OCI-LY1 (cell line): Measurements from ENCODE around the gene ZNF74.

Source experiments
- H2AFZ ChIP-seq: fragments of 200-600 bp; sonication (generic), shearing (Covaris generic); 2 replicates; pipeline ENCODE4 v1.6.0; 2014; ENCODE audit warnings: antibody characterized with exemption, mild to moderate bottlenecking, low read length
- H3F3A ChIP-seq: fragments of 200-600 bp; sonication (generic), shearing (Covaris generic); 2 replicates; pipeline ENCODE4 v1.6.0; 2014; ENCODE audit warnings: mild to moderate bottlenecking, antibody characterized with exemption, low read length, moderate library complexity; ENCODE audit not compliant: insufficient read depth
- H3K27ac ChIP-seq: fragments of 200-600 bp; sonication (generic); 2 replicates; pipeline ENCODE4 v1.5.1; 2014; ENCODE audit warnings: low read length, mixed run types, mild to moderate bottlenecking, low read depth; ENCODE audit not compliant: poor library complexity, severe bottlenecking
- H3K27me3 ChIP-seq: fragments of 200-600 bp; sonication (generic); 2 replicates; pipeline ENCODE4 v1.6.0; 2014; ENCODE audit warnings: antibody characterized with exemption, mild to moderate bottlenecking, low read length, moderate library complexity; ENCODE audit not compliant: insufficient read depth
- H3K36me3 ChIP-seq: fragments of 200-600 bp; sonication (generic); 2 replicates; pipeline ENCODE4 v1.6.1; 2014; ENCODE audit warnings: mild to moderate bottlenecking, antibody characterized with exemption, low read length, moderate library complexity, mixed read lengths; ENCODE audit not compliant: insufficient read depth
- H3K4me1 ChIP-seq: fragments of 200-600 bp; sonication (generic); 2 replicates; pipeline ENCODE4 v1.5.1; 2014; ENCODE audit warnings: mild to moderate bottlenecking, low read length, moderate library complexity; ENCODE audit not compliant: insufficient read depth, severe bottlenecking
- H3K4me2 ChIP-seq: fragments of 200-600 bp; sonication (generic), shearing (Covaris generic); 2 replicates; pipeline ENCODE4 v1.6.1; 2014; ENCODE audit warnings: low read length
- H3K4me3 ChIP-seq: fragments of 200-600 bp; sonication (generic); 2 replicates; pipeline ENCODE4 v1.5.1; 2014; ENCODE audit warnings: low read length, low read depth, mild to moderate bottlenecking, mixed read lengths; ENCODE audit not compliant: poor library complexity, severe bottlenecking
- H3K79me2 ChIP-seq: fragments of 200-600 bp; shearing (Covaris generic); 2 replicates; pipeline ENCODE4 v1.6.1; 2016; ENCODE audit warnings: mixed run types, low read length, mixed read lengths; ENCODE audit not compliant: insufficient read depth
- H3K9ac ChIP-seq: fragments of 200-600 bp; sonication (generic), shearing (Covaris generic); 2 replicates; pipeline ENCODE4 v1.6.1; 2014; ENCODE audit warnings: mild to moderate bottlenecking, low read length, mixed read lengths
- H3K9me2 ChIP-seq: fragments of 200-600 bp; sonication (generic), shearing (Covaris generic); 2 replicates; pipeline ENCODE4 v1.6.1; 2014; ENCODE audit warnings: low read depth, mild to moderate bottlenecking, low read length, mixed read lengths
- H3K9me3 ChIP-seq: fragments of 200-600 bp; shearing (Covaris generic); 2 replicates; pipeline ENCODE4 v1.6.1; 2014; ENCODE audit warnings: low read length, mixed read lengths
- H4K20me1 ChIP-seq: fragments of 200-600 bp; sonication (generic), shearing (Covaris generic); 2 replicates; pipeline ENCODE4 v1.6.0; 2016; ENCODE audit warnings: mild to moderate bottlenecking, low read length; ENCODE audit not compliant: insufficient read depth
- EZH2 ChIP-seq: fragments of 200-600 bp; sonication (generic), shearing (Covaris generic); IDR thresholded peaks from 2 replicates; pipeline ENCODE4 v1.8.0; 2017; ENCODE audit warnings: borderline replicate concordance, mixed run types, mild to moderate bottlenecking, antibody characterized with exemption, low read length, moderate library complexity, mixed read lengths
- TF ChIP-seq, protein P1 (sequence below): fragments of 200-600 bp; sonication (generic), shearing (Covaris generic); IDR thresholded peaks from 2 replicates; pipeline ENCODE4 v1.5.1; 2017; ENCODE audit warnings: mild to moderate bottlenecking, antibody characterized with exemption, low read length, moderate library complexity, mixed read lengths

ZNF74 gene

DNA sequence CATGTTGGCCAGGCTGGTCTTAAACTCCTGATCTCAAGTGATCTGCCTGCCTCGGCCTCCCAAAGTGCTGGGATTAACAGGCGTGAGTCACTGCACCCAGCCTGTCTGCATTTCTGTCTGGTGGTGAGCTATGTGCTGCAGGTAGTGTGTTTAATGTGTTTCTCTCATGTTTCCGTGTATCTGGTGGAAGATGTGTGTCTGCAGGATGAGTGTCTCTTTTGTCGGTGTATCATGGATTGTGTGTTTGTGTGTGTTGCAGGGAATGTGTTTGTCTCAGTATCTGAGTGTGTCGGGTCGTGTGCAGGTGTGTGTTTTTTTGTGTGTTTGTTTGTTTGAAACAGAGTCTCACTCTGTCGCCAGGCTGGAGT lies 27.5 kb downstream of the ZNF74 start:
- no peaks in the 10 kb centered on the region for H3K79me2 ChIP-seq
- no peaks in the 10 kb centered on the region for H3K4me1 ChIP-seq
- no peak overlapping the region for H2AFZ ChIP-seq

DNA sequence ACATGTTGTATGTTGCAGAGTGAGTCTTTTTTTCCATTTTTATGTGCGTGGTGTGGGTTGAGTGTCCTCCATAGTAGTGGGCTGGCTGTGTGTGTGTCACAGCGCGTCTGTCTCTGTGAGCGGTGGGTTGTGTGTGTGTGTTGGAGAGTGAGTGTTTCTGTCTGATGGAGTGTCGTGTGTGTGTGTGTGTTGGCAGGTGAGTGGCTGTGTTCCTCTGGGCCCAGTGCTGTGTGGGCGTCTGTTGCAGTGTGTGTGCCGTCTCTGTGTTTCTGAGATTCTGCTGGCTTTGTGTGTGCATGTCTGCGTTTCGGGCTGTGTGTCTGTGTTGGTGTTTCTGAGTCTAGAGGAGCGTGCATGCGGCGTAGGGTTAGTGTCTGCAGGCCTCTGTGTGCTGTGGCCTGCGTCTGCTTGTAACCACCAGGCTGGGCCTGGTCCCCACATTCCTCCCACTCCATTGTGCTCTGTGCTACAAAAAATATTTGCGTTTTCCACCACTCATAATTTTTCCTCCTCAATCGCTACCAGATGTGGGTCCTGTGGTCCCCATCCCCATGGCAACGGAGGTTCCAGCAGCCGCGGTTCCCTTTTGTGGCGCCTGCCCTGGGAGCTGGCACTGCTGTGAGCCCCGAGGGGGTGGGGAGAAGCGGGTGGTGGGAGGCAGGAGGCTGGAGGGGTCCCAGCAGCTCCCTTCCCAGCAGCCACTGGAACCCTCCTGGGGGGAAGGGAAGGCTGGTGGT lies 28.5 kb downstream of the ZNF74 start:
- no peaks in the 10 kb centered on the region for H3F3A ChIP-seq
- peaks cover 9% of the 10 kb centered on the region; the same call in 1 of the 2 replicates for H3K27me3 ChIP-seq
- no peaks in the 10 kb centered on the region for H3K79me2 ChIP-seq
- H3K9ac ChIP-seq: no peak overlapping the region
- H3K36me3 ChIP-seq: no peaks in the 10 kb centered on the region
- no peak overlapping the region for H3K4me2 ChIP-seq
- no peaks in the 10 kb centered on the region for H3K9me2 ChIP-seq
- H3K27ac ChIP-seq: no peak overlapping the region
- no peak overlapping the region for H3K4me3 ChIP-seq
- no peaks in the 10 kb centered on the region for H4K20me1 ChIP-seq
- TF ChIP-seq, protein P1, sequence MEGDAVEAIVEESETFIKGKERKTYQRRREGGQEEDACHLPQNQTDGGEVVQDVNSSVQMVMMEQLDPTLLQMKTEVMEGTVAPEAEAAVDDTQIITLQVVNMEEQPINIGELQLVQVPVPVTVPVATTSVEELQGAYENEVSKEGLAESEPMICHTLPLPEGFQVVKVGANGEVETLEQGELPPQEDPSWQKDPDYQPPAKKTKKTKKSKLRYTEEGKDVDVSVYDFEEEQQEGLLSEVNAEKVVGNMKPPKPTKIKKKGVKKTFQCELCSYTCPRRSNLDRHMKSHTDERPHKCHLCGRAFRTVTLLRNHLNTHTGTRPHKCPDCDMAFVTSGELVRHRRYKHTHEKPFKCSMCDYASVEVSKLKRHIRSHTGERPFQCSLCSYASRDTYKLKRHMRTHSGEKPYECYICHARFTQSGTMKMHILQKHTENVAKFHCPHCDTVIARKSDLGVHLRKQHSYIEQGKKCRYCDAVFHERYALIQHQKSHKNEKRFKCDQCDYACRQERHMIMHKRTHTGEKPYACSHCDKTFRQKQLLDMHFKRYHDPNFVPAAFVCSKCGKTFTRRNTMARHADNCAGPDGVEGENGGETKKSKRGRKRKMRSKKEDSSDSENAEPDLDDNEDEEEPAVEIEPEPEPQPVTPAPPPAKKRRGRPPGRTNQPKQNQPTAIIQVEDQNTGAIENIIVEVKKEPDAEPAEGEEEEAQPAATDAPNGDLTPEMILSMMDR: no peak
- no peak for TF ChIP-seq EZH2
- no peak overlapping the region for H2AFZ ChIP-seq
- no peaks in the 10 kb centered on the region for H3K9me3 ChIP-seq
- H3K4me1 ChIP-seq: no peaks in the 10 kb centered on the region

More for the DNA sequence above, 27.5 kb downstream of the ZNF74 start:
- TF ChIP-seq, protein P1: no peak
- no peak for TF ChIP-seq EZH2
- no peak overlapping the region for H3K4me3 ChIP-seq
- H3K27me3 ChIP-seq: peaks cover 9% of the 10 kb centered on the region; the same call in 1 of the 2 replicates
- H3K36me3 ChIP-seq: no peaks in the 10 kb centered on the region
- H3K9ac ChIP-seq: no peak overlapping the region
- no peaks in the 10 kb centered on the region for H3K9me3 ChIP-seq
- no peaks in the 10 kb centered on the region for H3F3A ChIP-seq
- H3K9me2 ChIP-seq: no peaks in the 10 kb centered on the region
- no peak overlapping the region for H3K4me2 ChIP-seq
- no peaks in the 10 kb centered on the region for H4K20me1 ChIP-seq
- H3K27ac ChIP-seq: no peak overlapping the region

DNA sequence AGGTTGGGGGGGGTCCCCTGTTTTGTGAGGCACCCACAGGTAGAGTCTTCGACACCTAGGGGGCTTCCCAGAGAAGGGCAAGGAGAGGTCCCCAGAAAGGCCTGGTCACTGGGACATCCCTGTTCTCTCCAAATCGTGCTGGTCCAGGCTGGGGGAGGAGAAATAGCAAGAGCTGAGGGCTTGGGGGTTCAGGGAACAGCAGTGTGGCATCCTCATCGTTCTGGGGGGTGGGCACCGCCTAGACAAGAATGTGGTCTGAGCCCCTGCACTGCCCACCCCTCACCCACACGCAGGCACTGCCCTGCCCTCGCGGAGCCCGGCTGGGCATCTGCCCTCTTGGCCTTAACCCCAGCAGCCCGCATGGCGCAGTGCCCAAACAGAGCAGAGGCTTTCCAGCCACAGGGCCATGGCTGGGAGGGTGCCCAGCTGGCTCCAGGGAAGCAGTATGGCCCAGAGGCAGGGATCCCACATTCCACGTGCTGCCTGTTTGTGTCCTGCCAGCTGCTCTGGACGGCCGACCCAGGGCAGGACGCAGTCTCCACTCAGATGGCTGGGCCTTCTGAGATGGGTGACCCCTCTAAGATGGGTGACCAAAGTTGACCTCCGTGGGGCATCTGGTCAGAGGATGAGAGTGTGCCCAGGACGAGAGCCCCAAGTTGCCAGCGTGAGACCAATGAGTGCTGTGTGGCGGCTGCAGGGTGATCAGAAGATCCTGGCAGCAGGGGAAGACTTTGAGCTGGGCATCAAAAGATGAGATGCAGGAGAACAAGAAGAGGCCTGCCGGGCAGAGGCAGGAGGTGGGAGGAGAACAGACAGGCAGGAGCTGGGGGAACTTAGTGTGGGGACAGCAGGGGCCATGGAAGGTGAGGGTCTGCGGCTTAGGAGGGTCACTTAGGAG lies 29.3 kb downstream of the ZNF74 start:
- no peaks in the 10 kb centered on the region for H3K9me3 ChIP-seq
- H3K36me3 ChIP-seq: no peaks in the 10 kb centered on the region
- H3F3A ChIP-seq: no peaks in the 10 kb centered on the region
- H3K27me3 ChIP-seq: peaks cover 9% of the 10 kb centered on the region; the same call in 1 of the 2 replicates
- no peak for TF ChIP-seq EZH2
- TF ChIP-seq, protein P1: no peak
- no peak overlapping the region for H3K4me3 ChIP-seq
- no peak overlapping the region for H2AFZ ChIP-seq
- H4K20me1 ChIP-seq: no peaks in the 10 kb centered on the region
- H3K4me2 ChIP-seq: no peak overlapping the region
- H3K9me2 ChIP-seq: no peaks in the 10 kb centered on the region
- no peak overlapping the region for H3K9ac ChIP-seq
- H3K79me2 ChIP-seq: no peaks in the 10 kb centered on the region
- H3K27ac ChIP-seq: no peak overlapping the region
- no peaks in the 10 kb centered on the region for H3K4me1 ChIP-seq
